HFFc6 (cell line): ENCODE data around the gene ACSL1. TPM values are rescaled to one million over a fixed set of nuclear protein-coding genes. Genes with fewer than 3 reads are reported as not detected.

Experiments
- DNase-seq: peaks from one replicate; pipeline ENCODE4 v3.0.0-alpha.2; 2018
- H3K27ac Mint-ChIP-seq: 2 replicates; pipeline ENCODE4 v1.8.0; 2020; ENCODE audit warnings: mild to moderate bottlenecking, mixed read lengths
- H3K27me3 Mint-ChIP-seq: 2 replicates; pipeline ENCODE4 v1.8.0; 2021; ENCODE audit warnings: mild to moderate bottlenecking, moderate library complexity, mixed read lengths; ENCODE audit not compliant: insufficient read depth
- H3K36me3 Mint-ChIP-seq: 2 replicates; pipeline ENCODE4 v1.8.0; 2021; ENCODE audit warnings: low read depth, mixed read lengths
- H3K4me1 Mint-ChIP-seq: 2 replicates; pipeline ENCODE4 v1.8.0; 2020; ENCODE audit warnings: low read depth, mixed read lengths
- H3K4me3 Mint-ChIP-seq: 2 replicates; pipeline ENCODE4 v1.8.0; 2020; ENCODE audit warnings: mild to moderate bottlenecking, moderate library complexity, mixed read lengths
- H3K9me3 Mint-ChIP-seq: 2 replicates; pipeline ENCODE4 v1.8.0; 2020; ENCODE audit warnings: mild to moderate bottlenecking, mixed read lengths
- total RNA-seq, 6 experiments: library from RNA; stranded (reverse); fragmentation: NEBNext Ultra II Directional; extraction: Animal tissue kit (Norgen Biotek cat#: 25700); gene quantifications; 2 replicates in 1 of 6; 3 replicates in 5 of 6; pipeline ENCODE4 v1.2.3, GENCODE V29; 2021
- TF ChIP-seq, protein P1 (sequence below): fragments of 200-600 bp; sonication (generic); IDR thresholded peaks from 2 replicates; pipeline ENCODE4 v1.5.0; 2021; ENCODE audit warnings: antibody characterized with exemption, mild to moderate bottlenecking

The ACSL1 gene
- total RNA-seq, 6 experiments from 2014 or later: 21.7 to 24.0 (median 22.9) TPM

- Mint-ChIP-seq H3K9me3 (no peaks in the 10 kb centered on the region), H3K27me3 (no peaks in the 10 kb centered on the region), H3K27ac (no peak overlapping the region), H3K4me1 (peaks cover 30% of the 10 kb centered on the region), H3K36me3 (peaks cover 23% of the 10 kb centered on the region), H3K4me3 (no peak overlapping the region)
- no peak for DNase-seq
- TF ChIP-seq, protein P1, sequence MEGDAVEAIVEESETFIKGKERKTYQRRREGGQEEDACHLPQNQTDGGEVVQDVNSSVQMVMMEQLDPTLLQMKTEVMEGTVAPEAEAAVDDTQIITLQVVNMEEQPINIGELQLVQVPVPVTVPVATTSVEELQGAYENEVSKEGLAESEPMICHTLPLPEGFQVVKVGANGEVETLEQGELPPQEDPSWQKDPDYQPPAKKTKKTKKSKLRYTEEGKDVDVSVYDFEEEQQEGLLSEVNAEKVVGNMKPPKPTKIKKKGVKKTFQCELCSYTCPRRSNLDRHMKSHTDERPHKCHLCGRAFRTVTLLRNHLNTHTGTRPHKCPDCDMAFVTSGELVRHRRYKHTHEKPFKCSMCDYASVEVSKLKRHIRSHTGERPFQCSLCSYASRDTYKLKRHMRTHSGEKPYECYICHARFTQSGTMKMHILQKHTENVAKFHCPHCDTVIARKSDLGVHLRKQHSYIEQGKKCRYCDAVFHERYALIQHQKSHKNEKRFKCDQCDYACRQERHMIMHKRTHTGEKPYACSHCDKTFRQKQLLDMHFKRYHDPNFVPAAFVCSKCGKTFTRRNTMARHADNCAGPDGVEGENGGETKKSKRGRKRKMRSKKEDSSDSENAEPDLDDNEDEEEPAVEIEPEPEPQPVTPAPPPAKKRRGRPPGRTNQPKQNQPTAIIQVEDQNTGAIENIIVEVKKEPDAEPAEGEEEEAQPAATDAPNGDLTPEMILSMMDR: no peak
These were observed 69.4 kb downstream of the ACSL1 start for GRCh38 chr4:184756399-184756798.

GRCh38 chr4:184755278-184755677, 70.5 kb downstream of the ACSL1 start:
- Mint-ChIP-seq H3K27ac (no peak overlapping the region), H3K36me3 (peaks cover 20% of the 10 kb centered on the region), H3K27me3 (peaks cover 2% of the 10 kb centered on the region), H3K9me3 (no peaks in the 10 kb centered on the region), H3K4me3 (peak overlapping the region; percentile 11; the same call in 1 of the 2 replicates), H3K4me1 (peaks cover 30% of the 10 kb centered on the region)
- TF ChIP-seq, protein P1: no peak
- DNase-seq: peak; percentile 85

- no peak overlapping the region for H3K4me3 Mint-ChIP-seq
- H3K4me1 Mint-ChIP-seq: peaks cover 30% of the 10 kb centered on the region
- no peaks in the 10 kb centered on the region for H3K9me3 Mint-ChIP-seq
- TF ChIP-seq, protein P1: no peak
- DNase-seq: no peak
- H3K27me3 Mint-ChIP-seq: peaks cover 7% of the 10 kb centered on the region
- H3K27ac Mint-ChIP-seq: no peak overlapping the region
- H3K36me3 Mint-ChIP-seq: peaks cover 10% of the 10 kb centered on the region; the same call in 1 of the 2 replicates
These were observed 73.1 kb downstream of the ACSL1 start for GRCh38 chr4:184752496-184753275.

DNA sequence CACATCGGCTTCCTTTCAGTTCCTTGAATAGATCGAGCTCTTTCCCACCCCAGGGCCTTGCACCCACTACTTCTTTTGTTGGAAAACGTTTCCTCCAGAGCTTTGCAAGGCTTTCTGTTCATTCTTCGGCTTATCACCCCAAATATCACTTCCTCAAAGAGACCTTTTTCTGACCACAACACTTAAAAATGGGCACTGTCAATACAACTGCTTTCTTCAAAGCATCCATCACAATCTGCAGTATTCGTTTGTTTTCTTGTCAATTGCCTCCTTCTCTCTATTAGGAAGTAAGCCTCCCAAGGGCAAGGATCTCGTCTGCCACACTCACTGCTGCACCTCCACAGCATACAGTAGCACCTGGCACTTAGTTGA, 74.2 kb downstream of the ACSL1 start:
- no peak for DNase-seq
- Mint-ChIP-seq H3K9me3 (no peaks in the 10 kb centered on the region), H3K27me3 (peaks cover 10% of the 10 kb centered on the region), H3K4me3 (no peak overlapping the region), H3K27ac (no peak overlapping the region), H3K4me1 (peaks cover 36% of the 10 kb centered on the region), H3K36me3 (peaks cover 10% of the 10 kb centered on the region; the same call in 1 of the 2 replicates)
- TF ChIP-seq, protein P1: no peak

GRCh38 chr4:184750926-184751584, 74.7 kb downstream of the ACSL1 start:
- Mint-ChIP-seq H3K27ac (no peak overlapping the region), H3K4me3 (no peak overlapping the region), H3K4me1 (peaks cover 36% of the 10 kb centered on the region), H3K9me3 (no peaks in the 10 kb centered on the region), H3K27me3 (peaks cover 10% of the 10 kb centered on the region), H3K36me3 (peaks cover 10% of the 10 kb centered on the region; the same call in 1 of the 2 replicates)
- no peak for DNase-seq
- TF ChIP-seq, protein P1: no peak
